GF-D8 (cell line): Measurements from ENCODE around the gene CA9.

Experiments
- DNase-seq: peaks from one replicate; lab custom pipeline; 2025; lab: John Stamatoyannopoulos, UW

The CA9 gene

DNA sequence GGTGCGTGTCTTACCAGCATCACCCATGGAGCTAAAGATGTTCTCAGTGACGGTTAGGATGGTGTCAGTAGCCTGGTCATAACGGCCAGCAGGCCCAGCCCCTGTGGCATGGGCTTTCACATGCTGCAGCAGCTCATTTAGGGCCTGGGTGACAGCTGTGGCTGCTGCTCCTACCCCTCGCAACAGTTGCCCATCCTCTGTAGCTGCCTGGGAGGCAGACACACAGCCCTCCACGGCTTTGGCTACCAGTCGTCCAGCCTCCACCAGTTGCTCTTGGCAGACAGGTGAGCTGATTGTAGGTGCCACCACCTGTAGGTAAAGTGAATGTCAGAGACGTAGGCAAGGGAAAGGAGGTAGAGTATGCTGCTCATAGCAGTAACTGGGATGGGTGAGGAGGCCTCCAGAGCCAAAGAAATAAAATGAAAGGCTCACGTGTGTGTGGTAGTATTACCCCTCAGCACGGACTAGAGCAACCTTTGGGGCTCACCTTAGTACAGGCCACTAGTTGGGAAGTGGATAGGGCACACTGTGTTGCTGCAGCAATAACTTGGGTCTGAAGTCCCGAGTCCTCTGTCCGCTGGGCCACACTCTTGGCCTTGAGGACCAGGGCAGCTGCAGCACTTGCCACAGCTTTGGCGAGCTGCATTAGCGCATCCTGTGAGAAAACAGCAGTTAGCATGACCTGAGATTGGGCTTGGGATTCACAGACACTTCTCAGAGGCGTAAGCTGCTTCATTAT lies 43.6 kb downstream of the CA9 start:
- no peak for DNase-seq

DNA sequence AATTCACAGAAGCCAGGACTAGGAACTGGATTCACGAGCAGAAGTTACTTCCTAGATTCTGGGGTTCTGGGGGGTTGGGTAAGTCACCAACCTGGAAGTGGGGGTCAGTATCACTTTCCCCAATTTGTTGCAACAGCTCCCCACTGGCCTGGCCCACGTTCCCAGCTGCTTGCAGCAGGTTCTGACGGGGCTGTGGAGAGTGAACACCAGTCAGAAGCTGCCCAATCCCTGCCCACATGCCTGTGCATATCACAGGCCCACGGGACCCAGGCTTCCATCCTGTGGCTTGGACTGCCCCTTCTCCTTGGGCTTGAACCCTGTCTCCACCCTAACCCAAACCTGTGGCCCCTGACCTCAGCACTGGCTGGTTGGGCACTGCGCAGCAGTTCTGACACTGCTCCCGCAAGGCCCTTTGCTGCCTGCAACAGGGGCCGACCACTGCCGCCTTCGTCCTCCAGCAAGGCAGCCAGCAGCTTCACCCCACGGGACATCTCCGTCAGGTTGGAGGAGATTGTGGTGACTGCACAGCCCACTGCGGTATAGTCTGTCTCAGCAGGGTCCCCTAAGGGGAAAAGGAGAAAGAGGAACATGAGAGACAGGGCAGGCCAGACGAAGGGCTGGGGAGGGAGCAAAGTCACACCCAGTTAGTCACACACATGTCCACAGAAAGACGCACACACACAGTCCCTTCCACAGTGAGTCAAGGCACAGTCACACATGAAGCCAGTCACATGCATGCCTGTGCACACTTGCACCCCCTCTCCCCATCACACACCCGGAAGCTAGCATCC lies 45.2 kb downstream of the CA9 start:
- DNase-seq, result no peak

DNA sequence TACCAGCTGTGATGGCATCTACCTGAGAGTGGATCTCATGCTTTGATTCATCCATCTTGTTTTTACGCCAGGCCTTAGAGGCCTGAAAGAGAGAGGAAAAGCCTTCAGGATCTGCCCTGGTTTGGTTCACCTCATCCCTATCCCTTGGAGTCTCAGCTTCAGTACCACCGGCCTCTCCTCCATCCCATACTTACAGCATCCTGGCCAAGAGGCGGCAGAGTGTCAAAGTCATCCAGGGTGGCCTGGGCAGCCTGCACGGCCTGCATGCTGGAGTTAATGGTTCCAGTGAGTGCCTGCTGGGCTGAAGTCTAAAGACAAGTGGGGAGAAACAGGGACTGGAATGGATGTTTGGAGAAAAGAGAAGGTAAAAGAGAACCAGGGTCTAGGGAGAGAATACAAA lies 45.8 kb downstream of the CA9 start:
- DNase-seq, result no peak

DNA sequence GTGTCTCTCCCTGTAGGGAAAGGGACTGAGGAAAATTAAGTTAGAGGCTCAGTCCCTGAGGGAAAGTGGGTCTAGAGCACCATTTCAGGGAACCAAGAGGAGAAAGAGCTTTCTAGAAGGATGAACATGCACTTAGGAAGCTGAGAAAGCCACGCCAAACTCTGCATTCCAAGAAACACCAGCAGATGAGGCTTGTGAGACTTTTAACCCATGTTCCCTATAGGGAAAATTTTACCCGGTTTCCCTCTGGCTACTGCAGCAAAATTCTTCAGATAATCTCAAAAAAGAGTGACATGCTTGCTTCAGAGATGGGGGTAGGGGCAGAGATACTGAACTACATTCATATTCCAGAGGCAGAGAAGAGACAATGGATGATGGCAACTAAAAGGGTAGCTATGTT lies 49.7 kb downstream of the CA9 start:
- DNase-seq, result no peak

DNA sequence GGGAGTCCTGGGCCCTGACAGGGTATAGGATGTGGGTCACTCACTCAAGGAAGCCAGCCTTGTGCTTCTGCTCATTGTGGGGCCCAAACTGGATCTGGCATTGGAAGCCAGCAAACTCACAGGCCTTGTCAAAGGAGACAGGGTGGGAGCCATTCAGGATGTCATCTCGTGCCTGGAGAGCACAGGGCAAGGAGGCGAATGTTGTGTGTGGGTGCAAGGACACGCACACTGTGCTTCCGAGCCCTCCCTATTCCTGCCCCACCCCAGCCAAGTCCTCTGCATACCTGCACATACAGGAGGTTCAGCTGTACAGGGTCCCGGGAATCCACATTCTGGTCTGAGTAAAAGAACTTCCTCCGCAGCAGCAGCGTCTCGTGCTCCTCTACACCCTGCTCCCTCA lies 50.2 kb downstream of the CA9 start:
- DNase-seq, result no peak

DNA sequence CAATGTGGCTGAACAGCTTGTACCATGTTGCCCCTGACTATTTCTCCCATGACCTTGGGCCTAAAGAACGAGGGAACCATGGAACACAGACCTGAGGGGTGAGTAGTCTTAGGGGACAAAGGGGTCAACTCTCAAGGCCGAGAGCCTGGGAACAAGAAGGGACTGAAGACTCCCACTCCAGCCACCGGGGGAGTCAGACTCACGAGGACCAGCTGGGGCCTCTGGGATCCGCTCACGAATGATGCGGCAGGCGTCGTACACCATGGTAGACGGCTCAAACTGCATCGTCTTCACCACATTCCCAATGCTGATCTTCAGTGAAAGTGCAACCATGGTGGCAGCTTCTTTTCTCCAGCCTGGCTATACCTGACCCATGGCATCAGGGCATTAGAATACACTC lies 51.6 kb downstream of the CA9 start:
- DNase-seq, result no peak

DNA sequence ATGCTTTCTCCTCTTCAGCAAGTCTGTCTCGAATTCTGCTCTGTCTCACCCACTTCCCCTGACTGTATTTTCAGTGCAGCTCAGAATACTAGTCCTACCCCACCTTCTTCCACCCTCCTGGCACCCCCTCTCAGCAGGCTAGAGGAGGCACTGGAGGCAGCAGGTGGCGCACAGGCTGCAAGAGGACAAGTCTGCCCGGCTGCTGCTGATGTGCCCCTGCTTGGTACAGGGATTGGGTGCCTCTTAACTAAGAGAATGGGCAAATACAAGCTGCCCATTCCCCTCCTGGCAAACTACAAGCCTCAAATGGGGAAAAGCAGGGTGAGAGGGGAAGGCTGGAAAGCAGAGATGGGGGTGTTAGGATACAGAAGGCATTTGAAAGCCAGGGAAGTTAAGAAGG lies 53.2 kb downstream of the CA9 start:
- peak; percentile 12 for DNase-seq

DNA sequence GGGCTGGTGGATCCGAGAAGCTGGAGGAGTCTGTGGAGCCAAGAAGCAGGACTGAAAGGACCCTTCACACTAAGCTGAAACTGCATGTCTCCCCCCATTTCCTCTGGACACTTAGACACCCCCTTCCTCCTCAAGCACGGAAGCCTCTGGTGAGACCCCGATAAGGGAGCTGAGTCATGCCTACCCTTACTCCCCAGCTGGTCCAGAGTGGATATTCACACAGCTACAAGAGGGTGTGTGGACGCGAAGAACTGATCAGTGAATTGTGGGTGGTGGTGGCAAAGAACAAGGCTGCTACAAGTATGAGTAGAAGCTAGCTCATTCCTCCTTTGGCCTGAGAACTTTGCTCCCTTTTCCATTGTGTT lies 53.9 kb downstream of the CA9 start:
- DNase-seq, result no peak

DNA sequence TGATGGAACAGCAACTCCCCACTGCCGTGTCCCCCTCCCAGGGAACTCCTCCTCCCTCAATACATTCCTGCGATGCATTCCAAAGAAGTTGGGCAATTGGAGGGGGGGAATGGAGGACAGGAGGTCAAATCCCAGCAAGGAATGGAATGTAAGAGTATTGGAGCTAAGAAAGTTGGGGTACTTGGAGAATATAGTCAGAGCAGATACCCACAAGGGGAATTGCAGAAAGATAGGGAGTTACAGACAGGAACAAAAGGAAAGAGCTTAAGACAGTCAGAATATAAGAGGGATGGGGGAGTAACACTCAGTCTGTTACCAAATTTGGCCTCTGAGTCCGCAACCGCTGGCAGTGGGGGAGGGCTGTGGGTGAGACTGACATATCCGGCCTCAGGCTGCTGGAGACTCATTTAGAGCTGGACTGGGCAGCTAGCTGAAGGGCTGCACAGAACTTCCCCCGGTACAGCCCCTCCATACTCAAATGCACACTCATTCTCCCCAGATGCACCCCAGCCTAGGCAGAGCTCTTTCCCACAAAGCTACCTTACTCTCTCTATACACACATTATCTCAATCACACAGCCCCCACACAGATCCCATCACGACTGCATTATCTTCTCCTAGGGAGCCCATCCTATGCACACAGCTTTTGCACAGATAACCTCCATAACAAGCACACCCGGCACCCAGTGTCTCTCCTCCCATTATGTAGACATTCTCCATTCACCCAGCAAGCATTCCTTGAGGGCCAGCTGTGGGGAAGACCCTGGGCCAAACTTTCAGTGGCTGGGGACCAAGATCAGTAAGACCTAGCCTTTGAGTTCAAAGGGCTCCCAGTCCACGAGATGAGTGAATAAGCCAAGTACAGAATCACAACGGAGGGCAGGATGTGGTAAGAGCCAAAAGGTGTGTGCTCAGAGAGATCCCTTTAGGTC lies 54.6 kb downstream of the CA9 start:
- peak; percentile 61 for DNase-seq

DNA sequence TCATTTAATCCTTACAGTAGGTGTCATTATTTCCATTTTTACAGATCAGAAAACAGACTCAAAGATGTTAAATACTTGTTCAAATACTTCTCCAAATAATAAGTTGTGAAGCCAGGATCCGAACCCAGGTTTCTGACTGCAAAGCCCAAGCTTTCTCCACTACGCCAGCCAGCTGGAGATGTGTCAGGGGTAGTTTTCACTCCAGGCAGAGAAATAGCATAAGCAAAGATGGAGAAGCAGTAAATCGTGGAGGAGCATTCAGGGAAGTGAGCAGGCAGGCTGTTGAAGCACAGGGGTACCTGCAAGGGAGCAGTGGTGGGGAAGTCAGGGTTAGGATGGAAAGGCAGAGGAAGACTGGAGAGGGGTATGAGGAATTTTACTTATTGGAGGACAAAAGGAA lies 55.4 kb downstream of the CA9 start:
- DNase-seq, result no peak

DNA sequence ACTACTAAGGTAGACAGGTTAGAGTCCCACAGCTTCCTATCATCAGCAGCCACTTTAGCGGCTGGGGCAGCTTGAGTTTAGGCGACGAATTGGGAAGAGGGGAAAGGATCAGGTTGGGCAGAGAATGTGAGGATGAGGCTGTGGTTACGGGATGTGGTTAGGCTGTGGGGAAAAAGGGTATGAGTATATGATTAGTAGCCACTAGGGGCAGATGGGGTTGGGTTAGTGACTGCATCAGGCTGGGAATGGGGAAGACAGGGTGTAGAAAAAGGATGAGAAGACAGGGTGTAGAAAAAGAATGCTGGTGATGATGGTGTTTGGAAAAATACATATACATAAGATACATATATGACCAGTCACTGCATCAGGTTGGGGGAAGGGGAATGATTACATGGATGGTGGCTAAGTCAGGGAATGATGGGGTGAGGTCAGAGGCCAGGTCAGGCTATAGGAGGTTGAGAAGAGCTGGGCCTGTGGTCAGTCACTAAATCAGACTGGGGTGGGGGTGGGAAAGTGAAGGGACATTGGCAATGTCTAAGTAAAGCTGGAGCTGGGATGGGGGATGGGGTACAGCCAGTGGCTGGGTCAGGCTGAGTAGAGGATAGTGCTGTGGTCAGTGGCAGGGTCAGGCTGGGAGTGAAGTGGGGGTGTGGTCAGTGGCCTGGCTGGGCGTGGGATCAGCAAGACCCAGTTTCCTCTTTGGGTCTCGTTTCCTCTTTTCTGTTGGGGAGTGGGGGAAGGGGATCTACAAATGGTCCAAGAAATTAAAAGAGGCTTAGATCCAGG lies 56.2 kb downstream of the CA9 start:
- DNase-seq, result peak; percentile 32

DNA sequence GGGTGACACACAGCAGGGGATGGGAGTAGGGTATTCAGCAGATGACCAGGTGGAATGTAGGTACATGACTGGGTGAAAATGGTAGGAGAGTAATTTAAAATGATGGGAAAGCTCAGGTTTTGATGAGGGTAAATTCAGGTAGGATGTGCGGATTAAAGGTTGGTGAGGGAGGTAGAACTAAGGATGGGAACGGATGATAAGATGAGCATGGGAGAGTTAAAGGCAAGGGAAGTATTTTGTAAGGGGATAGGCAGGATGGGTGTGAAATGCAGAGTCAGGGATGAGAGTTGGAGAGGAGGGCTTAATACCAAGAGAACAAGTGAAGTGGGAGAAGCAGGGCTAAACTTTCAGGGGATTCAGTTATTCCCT lies 56.7 kb downstream of the CA9 start:
- DNase-seq, result no peak
